Measurements from ENCODE around the gene MSI2.

MSI2 gene

GRCh38 chr17:57324631-57325030 lies 68.3 kb downstream of the MSI2 start:
- TF ChIP-seq, protein P1, sequence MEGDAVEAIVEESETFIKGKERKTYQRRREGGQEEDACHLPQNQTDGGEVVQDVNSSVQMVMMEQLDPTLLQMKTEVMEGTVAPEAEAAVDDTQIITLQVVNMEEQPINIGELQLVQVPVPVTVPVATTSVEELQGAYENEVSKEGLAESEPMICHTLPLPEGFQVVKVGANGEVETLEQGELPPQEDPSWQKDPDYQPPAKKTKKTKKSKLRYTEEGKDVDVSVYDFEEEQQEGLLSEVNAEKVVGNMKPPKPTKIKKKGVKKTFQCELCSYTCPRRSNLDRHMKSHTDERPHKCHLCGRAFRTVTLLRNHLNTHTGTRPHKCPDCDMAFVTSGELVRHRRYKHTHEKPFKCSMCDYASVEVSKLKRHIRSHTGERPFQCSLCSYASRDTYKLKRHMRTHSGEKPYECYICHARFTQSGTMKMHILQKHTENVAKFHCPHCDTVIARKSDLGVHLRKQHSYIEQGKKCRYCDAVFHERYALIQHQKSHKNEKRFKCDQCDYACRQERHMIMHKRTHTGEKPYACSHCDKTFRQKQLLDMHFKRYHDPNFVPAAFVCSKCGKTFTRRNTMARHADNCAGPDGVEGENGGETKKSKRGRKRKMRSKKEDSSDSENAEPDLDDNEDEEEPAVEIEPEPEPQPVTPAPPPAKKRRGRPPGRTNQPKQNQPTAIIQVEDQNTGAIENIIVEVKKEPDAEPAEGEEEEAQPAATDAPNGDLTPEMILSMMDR (IDR thresholded peaks at IDR 0.05; ENCODE audit: low read length): no peak
- TF ChIP-seq EZH2 (IDR thresholded peaks at IDR 0.05; ENCODE audit: borderline replicate concordance, low read length): no peak
- H3K79me2 ChIP-seq (ENCODE audit: insufficient read depth, low read length): peaks cover 43% of the 10 kb centered on the region
- H2AFZ ChIP-seq (ENCODE audit: low read length): no peak overlapping the region
- no peaks in the 10 kb centered on the region for H3K27me3 ChIP-seq (ENCODE audit: insufficient read depth, low read length)
- H3K9ac ChIP-seq (ENCODE audit: low read length): no peak overlapping the region
- H3K27ac ChIP-seq (ENCODE audit: low read depth, low read length, poor library complexity, severe bottlenecking): no peak overlapping the region
- H3K36me3 ChIP-seq (ENCODE audit: insufficient read depth, low read length): peaks cover 93% of the 10 kb centered on the region
- H4K20me1 ChIP-seq (ENCODE audit: insufficient read depth, low read length): no peaks in the 10 kb centered on the region
- no peak overlapping the region for H3K4me3 ChIP-seq (ENCODE audit: low read depth, low read length, poor library complexity, severe bottlenecking)
- peaks cover 13% of the 10 kb centered on the region for H3K4me1 ChIP-seq (ENCODE audit: insufficient read depth, low read length, severe bottlenecking)
- no peaks in the 10 kb centered on the region for H3F3A ChIP-seq (ENCODE audit: insufficient read depth, low read length)
- H3K9me2 ChIP-seq (ENCODE audit: low read depth, low read length): no peaks in the 10 kb centered on the region
- H3K9me3 ChIP-seq (ENCODE audit: low read length): no peaks in the 10 kb centered on the region
- no peak overlapping the region for H3K4me2 ChIP-seq (ENCODE audit: low read length)

DNA sequence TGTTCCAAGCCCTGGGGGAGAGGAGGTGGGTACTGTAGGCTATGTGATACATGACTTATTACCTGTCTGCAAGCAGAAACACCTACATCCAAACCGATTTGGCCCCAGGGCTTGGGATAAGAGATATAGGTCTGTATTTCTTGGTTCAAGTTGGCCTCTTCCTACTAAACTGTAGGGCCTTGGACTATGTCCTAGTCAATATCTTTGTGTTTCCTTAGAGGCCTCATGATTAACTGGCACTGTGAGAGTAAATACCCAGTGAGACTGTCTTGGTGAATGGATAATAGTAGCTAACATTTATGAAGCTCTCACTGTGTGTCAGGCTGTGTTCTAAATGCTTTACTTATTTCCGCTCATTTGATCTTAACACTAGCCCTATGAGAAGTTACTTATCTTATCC lies 70.0 kb downstream of the MSI2 start:
- TF ChIP-seq, protein P1 (IDR thresholded peaks at IDR 0.05; ENCODE audit: low read length): no peak
- no peak for TF ChIP-seq EZH2 (IDR thresholded peaks at IDR 0.05; ENCODE audit: borderline replicate concordance, low read length)
- H3K4me3 ChIP-seq (ENCODE audit: low read depth, low read length, poor library complexity, severe bottlenecking): no peak overlapping the region
- H3K9me3 ChIP-seq (ENCODE audit: low read length): no peaks in the 10 kb centered on the region
- H3F3A ChIP-seq (ENCODE audit: insufficient read depth, low read length): no peaks in the 10 kb centered on the region
- peaks cover 13% of the 10 kb centered on the region for H3K4me1 ChIP-seq (ENCODE audit: insufficient read depth, low read length, severe bottlenecking)
- H4K20me1 ChIP-seq (ENCODE audit: insufficient read depth, low read length): no peaks in the 10 kb centered on the region
- no peak overlapping the region for H3K4me2 ChIP-seq (ENCODE audit: low read length)
- no peak overlapping the region for H3K9ac ChIP-seq (ENCODE audit: low read length)
- no peaks in the 10 kb centered on the region for H3K27me3 ChIP-seq (ENCODE audit: insufficient read depth, low read length)
- no peak overlapping the region for H2AFZ ChIP-seq (ENCODE audit: low read length)
- H3K36me3 ChIP-seq (ENCODE audit: insufficient read depth, low read length): peaks cover 88% of the 10 kb centered on the region
- peaks cover 50% of the 10 kb centered on the region for H3K79me2 ChIP-seq (ENCODE audit: insufficient read depth, low read length)
- no peak overlapping the region for H3K27ac ChIP-seq (ENCODE audit: low read depth, low read length, poor library complexity, severe bottlenecking)
- no peaks in the 10 kb centered on the region for H3K9me2 ChIP-seq (ENCODE audit: low read depth, low read length)

DNA sequence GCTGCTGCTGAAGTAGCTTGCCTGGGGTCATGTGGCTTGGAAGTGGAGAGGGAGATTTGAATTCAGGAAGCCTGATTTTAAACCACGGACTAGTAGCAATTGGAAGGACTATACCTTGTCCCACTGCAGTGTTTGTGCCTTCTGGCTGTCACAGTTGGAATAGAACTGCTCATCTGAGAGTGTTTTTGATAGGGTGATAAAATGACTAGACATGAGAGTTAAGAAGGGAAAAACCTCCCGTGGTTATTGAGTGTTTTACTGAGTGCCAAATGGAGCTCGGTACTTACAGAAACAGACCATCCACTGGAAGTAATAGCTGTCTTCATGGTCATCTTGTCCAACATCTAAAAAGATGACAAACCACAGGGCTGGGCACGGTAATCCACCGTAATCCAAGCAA lies 70.4 kb downstream of the MSI2 start:
- Histone ChIP-seq H4K20me1 (ENCODE audit: insufficient read depth, low read length) (no peaks in the 10 kb centered on the region), H3K9me3 (ENCODE audit: low read length) (no peaks in the 10 kb centered on the region), H3K27me3 (ENCODE audit: insufficient read depth, low read length) (no peaks in the 10 kb centered on the region), H3K36me3 (ENCODE audit: insufficient read depth, low read length) (peaks cover 88% of the 10 kb centered on the region), H3K9me2 (ENCODE audit: low read depth, low read length) (no peaks in the 10 kb centered on the region), H2AFZ (ENCODE audit: low read length) (no peak overlapping the region), H3K4me3 (ENCODE audit: low read depth, low read length, poor library complexity, severe bottlenecking) (no peak overlapping the region), H3K4me2 (ENCODE audit: low read length) (no peak overlapping the region), H3K9ac (ENCODE audit: low read length) (no peak overlapping the region), H3K27ac (ENCODE audit: low read depth, low read length, poor library complexity, severe bottlenecking) (no peak overlapping the region), H3K4me1 (ENCODE audit: insufficient read depth, low read length, severe bottlenecking) (peaks cover 13% of the 10 kb centered on the region), H3K79me2 (ENCODE audit: insufficient read depth, low read length) (peaks cover 55% of the 10 kb centered on the region), H3F3A (ENCODE audit: insufficient read depth, low read length) (no peaks in the 10 kb centered on the region)
- no peak for TF ChIP-seq EZH2 (IDR thresholded peaks at IDR 0.05; ENCODE audit: borderline replicate concordance, low read length)
- TF ChIP-seq, protein P1 (IDR thresholded peaks at IDR 0.05; ENCODE audit: low read length): no peak
